GM19372 (cell line): Measurements from ENCODE around the gene AFG1L.
"Not testable (repeated sequence)": the region's sequence is repeated elsewhere in the genome, so short reads cannot be mapped to it uniquely, and the experiment has no call there.

ENCODE experiments used
- ATAC-seq: cut with Tn5 transposase; IDR thresholded peaks from one replicate; pipeline ENCODE4 v1.9.1; 2021; ENCODE audit warnings: mild to moderate bottlenecking, low read depth, moderate library complexity; ENCODE audit not compliant: unreplicated experiment

AFG1L gene

DNA sequence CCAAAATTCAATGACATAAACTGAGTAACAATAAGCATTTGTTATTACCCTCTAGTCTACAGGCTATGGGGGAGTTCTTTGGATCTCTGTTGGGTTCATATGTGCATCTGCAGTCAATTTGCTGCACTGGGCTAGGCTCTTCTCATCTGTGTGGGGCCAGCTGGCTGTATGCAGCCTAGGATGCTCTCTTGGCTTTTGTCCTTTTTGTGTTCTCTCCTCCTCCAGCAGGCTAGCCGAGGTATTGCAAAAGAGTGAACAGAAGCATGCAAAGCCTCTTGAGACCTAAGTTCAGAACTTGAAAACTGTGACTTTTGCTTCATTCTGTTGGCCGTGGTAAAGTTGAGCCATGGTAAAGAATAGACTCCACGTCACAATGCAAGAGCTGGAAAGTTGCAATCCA lies 203.0 kb downstream of the AFG1L start:
- no peak for ATAC-seq

DNA sequence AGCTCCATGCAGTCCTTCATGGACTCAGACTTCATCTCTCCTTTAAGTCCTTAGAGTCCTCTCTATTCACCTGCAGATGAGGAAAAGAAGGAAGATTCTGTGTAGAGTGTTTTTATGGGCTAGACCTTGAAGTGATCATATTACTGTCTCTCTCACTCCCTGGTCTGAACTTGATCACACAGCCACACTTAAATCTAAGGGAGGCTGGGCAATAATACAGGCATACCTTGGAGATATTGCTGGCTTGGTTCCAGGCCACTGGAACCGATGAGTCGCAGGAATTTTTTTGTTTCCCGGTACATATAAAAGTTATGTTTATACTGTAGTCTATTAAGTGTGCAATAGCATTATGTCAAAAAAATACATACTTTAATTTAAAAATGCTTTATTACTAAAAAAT lies 206.7 kb downstream of the AFG1L start:
- no peak for ATAC-seq

DNA sequence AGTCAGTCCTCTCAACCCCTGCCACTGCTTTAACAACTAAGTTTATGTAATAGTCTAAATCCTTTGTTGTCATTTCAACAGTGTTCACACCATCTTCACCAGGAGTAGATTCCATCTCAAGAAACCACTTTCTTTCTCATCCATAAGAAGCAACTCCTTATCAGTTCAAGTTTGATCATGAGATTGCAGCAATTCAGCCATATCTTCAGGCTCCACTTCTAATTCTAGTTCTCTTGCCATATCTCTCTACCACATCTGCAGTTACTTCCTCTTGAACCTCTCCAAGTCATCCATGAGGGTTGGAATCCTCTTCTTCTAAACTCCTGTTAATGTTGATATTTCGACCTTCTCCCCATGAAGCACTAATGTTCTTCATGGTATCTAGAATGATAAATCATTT lies 208.0 kb downstream of the AFG1L start:
- ATAC-seq = no peak

DNA sequence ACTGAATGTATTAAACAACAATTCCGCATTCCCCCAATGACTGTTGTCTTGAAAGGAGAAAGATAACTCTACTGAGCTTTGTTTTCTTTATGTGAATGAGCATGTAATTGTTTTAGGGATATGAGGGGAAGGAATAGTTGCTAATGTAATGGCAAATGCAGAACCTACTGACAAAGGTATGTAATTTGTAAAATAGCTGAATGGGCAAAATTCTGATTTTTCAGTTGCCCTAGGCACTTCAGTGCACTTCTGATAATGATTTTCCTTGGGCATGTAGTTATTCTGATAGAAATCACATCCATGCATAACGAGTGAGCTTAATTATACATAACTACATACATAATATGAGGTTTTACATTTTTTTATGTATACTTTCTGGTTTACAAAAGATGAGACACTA lies 212.5 kb downstream of the AFG1L start:
- ATAC-seq = no peak

DNA sequence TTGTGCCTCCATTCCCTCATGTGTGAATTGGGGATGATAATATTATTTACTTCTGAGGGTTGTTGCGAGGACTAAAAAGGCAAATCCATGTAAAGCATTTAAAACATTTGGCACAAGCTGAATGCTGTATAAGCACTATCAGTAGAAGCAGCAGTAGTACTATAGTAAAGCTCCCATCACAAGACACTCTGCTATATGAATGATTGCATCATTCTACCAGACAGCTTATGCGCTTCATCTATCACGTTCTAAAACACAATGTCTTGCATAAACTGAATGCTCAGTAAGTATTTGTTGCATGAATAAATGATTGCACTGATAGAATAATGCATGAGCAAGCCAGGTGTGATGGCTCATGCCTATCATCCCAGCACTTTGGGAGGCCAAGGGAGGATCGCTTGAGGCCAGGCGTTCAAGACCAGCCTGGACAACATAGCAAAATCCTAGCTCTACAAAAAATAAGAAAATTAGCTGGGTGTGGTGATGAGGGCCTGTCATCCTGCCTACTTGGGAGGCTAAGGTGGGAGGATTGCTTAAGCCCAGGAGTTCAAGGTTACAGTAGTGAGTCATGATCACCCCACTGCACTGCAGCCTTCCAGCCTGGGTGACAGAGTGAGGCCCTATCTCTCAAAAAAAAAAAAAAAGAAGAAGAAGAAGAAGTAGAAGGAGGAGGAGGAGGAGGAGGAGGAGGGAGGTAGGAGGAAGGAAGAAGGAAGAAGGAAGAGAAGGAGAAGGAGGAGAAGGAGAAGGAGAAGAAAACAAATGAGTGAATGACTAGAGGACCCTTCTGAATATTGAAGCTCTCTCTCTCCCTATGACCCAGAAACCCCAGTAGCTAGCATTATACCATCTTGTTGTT lies 215.8 kb downstream of the AFG1L start:
- ATAC-seq = no peak

DNA sequence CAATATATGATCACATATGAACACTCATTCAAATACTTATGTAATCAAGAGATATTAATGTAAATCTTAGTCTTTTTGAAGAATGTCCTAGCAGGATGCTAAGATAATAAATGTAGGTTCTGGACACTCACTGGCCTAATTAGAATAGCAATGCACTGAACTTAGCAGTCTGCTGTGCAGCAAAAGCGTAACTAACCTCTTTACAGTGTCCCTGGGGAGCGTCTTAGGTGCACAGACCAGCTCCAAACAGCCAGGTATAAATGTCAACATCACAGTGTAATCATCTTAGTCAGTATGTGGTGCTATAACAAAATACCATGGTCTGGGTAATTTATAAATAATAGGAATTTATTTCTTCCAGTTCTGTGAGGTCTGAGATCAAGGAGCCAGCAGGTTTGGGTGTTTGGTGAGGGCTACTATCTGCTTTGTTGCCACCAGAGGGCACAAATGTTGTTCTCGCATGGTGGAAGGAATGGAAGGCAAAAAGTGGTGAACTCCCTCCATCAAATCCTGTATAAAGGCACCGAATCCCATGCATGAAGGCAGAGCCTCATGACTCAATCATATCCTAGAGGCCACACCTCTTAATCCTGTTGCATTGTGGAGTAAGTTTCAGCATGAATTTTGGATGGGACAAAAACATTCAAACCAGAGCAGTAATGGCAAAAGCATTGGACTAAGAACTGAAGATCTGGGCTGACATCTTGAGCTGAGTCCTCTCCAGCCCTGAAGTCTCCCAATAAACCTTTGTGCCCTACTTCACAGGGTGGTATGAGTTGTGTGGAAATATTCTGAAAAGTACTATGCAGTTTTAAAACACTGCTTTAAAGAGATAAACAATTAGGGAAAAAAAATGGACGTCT lies 224.1 kb downstream of the AFG1L start:
- ATAC-seq = no peak

DNA sequence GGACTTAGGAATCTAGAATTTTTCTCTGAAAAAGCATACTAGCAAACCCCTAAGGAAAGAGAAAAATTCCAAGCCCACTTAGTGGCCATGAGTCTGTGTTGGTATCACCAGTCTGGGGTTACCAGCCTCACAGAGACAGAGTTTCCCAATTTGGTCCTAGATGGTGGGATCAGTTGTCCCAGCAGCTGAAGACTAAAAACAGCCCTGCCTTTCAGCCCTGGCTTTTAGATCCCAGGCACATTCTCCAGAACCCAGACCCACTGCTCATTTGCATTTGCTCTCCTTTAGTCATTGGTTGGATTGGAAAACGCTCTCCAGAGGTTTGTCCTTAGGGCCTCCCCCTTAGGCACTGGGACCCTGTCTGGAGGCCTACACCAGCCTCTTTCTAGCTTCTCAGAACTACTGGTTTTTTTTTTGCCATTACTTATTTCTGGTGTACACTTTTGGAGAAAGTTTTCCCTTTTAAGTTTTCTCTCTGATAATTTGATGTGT lies 226.8 kb downstream of the AFG1L start:
- no peak for ATAC-seq

DNA sequence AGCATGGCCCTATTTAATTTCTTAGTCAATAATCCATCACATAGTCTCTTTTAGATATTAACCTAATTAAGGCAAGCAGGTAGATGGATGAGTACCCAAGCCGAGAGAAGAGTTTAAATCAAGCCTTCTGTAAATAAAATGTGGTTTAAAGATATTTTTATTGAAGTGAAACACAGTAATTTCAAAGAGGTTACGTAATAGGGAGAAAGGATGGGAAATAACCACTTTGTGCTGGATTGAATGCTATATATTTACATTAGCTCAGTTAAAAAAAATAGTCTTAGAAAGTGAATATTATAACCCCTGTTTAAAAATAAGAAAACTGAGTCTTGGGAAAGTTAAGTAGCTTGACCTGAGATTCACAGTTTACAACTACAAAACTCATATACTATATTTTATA lies 228.8 kb downstream of the AFG1L start:
- no peak for ATAC-seq

DNA sequence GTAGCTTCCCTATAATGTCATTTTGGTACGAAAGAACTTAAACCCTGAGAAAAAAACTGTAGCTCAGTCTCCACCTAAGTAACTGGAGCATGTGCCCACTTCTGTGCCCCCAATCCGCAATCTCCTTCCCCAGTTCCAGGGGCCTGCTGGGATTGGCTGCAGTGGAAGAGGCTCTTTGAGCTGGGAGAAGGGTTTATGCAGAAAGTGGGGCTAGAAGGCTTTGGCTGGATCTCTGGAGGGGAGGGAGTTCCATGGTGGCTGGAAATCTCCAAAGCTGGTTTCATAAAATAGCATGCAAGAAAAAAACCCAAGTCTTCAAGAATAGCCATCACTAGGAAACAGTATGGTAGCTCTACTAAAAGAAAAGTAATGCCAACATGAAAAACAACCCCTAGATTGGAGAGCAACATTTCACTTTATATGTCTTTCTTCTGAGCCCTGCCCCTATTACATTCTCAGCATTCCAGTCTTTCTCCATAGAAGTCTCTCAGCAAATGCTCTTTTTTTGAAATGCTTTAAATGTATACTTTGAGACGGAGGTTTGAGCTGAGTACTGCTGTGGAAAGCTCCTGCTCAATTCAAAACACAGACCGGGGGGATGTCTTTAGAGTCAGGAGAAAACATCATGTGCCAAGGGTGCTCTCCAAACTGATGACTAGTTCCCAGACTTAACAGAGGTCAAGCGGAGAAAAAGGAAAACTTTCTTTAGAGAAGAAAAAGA lies 229.8 kb downstream of the AFG1L start:
- ATAC-seq = no peak

DNA sequence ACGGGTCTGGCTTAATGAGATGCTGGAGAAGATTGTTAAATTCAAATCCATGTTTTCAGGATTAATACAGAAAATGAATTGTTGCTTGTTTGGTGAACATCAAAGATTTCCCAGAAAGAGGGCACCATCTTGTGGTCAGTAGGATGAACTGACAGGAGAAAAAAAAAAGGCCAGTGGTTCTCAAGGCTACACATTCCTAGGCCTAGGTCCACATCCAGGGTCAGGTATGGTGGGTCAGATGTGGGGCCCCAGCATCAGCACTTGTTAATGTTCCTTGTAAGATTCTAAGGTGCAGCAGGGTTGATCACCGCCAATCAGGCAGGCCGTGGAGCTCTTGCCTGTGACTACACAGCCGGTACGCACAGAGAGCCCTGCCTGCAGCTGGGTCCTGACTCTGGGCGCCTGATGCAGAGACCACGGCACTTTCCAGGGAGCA lies 231.9 kb downstream of the AFG1L start:
- no peak for ATAC-seq

DNA sequence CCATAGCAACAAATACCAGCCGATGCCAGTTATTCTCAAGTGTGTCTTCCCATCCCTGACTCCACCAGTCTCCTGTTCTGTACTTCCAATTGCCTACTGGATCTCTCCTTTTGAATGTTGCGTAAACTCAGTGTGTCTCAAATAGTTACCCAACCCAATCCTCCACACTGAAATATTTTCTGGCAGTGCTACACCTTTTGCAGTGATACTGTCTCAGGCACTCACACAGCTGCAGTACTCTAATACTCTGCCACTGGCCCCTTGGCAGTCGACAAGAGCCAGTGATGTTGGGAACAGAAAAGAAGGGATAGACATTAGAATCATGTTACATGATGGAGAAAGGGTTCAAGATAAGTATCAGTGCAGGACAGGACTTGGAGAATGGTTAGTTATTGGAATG lies 234.0 kb downstream of the AFG1L start:
- ATAC-seq = no peak

DNA sequence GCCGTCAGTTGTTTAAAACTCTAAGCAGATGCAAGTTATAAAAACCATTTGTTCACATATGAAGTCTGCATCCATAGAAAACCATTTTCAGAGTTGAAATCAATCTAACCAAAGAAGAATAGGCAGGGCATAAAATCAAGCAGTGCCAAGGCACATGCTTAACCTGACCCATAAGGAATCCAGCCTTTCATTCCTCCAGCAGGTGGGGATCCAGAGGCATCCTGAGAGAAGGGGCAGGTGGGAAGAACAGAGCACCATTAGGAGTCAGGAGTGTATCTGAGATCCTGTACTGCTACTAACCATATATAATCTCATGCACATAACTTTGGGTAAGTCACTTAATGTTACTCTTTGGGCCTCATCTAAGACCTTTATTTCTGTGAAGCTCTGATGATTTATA lies 236.5 kb downstream of the AFG1L start:
- ATAC-seq = no peak

DNA sequence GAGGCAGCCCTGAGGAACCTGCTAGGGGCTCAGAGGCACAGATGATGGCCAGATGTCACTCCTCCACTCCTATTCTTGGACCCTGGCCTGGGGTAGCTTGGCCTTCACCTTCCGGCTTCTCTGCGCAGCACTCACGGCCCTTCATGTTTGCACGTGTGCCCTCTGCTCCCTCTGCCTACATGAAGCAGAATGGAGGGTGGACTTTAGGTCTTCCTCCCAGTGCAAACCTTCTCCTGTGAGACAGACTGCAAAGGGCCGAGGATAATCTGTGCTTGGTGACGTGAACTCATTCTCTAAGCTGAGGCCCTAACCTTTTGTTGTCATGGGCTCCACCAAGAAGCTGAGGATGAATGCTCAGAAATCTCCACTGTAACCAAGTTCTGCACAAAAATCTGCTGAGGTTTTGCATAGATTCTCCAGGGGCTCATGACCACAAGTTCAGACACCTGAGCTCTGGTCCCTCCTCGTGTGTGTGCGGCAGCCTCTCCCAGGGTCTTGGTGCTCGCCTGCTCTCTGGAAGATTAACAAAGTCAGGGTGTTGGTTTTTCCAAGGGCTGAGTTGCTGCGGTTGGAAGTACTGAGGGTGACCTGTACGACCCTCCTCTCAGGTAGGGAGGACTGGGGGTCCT lies 240.4 kb downstream of the AFG1L start:
- ATAC-seq = no peak

DNA sequence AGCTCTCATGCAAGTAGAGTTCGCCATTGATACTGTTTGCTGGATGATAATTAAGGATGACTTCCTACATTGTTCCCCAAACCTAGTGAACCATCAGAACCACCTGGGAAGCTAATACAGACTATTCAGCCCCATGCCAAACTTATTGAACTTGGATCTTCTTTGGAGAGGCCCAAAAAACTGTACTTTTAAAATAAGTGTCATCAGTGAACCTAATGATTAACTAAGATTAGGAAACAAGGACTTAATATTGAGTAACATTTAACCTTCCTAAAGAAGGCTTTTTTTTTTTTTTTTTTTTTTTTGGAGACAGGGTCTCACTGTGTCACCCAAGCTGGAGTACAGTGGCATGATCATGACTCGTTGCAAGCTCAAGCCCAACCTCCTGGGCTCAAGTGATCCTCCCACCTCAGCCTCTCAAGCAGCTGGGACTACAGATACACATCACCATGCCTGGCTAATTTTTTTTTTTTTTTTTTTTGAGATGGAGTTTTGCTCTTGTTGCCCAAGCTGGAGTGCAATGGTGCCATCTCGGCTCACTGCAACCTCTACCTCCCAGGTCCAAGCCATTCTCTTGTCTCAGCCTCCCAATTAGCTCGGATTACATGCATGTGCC lies 241.2 kb downstream of the AFG1L start:
- not testable (repeated sequence) for ATAC-seq

DNA sequence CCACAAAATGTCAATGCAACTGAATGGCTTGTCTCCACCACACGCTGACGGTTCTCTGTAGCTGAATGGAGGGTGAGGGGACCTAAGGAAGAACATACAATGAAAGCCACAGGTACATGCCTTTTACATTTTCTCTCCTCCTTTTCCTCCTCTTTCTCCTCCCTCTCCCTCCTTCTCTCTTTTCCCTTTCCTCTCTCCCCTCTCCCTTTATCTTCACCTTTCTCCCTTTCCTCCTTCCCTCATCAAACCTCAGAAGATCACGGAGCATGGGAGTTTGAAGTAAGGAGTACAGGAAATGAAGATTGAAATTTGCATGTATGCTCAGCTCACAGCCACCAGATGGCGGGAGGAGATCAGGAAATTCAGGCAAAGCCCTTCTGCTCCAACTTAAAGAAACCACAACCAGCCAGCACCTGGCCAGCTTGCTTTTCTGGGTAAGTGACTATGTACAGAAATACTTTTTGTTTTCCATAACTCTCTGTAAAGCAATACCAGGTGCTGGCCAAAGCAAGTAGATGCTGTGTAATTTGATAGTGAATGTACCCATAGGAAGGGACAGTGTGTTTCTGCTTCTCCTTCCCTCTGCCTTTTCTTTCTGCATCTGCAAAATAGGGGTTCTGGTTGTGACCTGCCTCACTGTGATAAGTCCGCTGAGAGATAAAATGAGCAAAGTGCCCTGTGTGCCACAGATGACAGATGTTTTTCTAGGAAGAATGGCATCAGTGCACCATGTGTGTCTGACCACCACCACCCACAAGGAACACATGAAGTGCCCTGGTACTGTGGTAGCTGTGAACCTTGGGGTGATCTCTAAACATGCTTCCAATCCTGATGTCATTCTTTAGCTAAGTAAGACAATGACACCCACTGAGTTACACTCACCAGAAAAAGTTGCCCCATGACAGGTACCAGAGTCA lies 247.2 kb downstream of the AFG1L start:
- peak; percentile 67 for ATAC-seq

DNA sequence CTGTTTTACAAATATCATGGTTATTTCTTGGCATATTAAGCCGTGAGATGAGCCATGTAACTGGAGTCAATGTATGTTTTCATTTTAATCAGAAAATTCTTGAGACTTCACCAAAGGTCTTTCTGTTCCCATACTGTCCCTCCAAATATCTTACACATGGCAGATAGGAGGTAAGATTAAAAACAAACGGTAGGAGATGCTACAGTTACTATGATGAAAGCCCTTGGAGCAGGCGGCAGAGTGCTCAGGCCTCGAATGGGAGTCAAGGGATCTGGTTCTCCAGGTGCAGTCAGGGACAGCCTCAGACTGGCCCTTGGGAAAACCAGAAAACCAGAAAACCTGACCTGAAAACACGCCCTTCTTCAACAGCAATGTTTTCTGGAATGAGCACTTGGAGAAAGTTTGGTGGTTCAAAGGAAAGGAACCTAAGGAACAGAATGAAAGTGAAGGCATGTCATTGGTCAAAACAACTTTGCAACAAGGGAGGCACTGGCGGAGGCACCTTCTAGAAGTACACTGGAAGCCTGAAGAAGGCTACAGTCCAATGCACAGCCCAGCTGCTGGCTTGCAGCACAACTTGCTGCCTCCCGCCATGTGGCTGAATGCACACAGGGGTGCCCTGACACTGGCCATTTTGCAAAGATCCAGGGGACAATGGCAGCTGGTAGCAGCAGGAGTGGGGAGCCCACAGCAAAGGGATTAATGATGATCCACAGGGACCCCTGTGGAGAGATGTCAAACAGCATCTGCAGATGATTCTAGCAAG lies 248.5 kb downstream of the AFG1L start:
- no peak for ATAC-seq

DNA sequence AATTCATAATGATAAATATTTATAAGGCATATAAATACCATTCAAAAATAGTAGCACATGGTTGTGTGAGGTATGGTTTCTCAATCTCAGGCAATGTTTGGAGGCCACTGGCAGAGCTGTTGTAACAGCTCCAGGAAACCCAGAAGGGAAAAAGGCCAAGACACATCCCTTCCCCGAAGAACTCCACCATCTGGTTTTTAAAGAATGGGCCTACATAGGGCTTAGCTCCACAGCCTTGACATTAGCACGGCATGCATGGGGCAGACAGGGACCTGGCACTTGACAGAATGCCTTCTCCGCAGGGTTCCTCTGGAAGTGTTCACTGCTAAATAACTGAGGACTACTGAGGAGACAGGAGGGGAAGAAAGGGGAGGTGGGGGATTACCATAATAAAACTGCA lies 249.8 kb downstream of the AFG1L start:
- no peak for ATAC-seq
